Panc1 (cell line): ENCODE measurements around the gene WWOX. TPM values are rescaled to one million over a fixed set of nuclear protein-coding genes. Genes with fewer than 3 reads are reported as not detected.

Source experiments
- ATAC-seq: fragments of 200-7000 bp; cut with Tn5 transposase; 2 replicates; pipeline ENCODE4 v1.9.1; 2020; ENCODE audit warnings: mild to moderate bottlenecking, moderate library complexity
- BruUV-seq: library from RNA; stranded (reverse); fragments of 400-500 nt; replicated peaks from 2 replicates; lab custom pipeline; 2021; lab: Mats Ljungman, UMichigan
- CTCF ChIA-PET: fragments of 300-600 bp; sonication (Branson Sonifier 250); formaldehyde crosslinking; loops from one replicate; lab custom pipeline; 2022; ENCODE audit warnings: antibody characterized with exemption; lab: Charles Lee
- POLR2A ChIA-PET: fragments of 300-600 bp; sonication (Branson Sonifier 250); formaldehyde crosslinking; loops from one replicate; lab custom pipeline; 2022; ENCODE audit warnings: antibody characterized with exemption; lab: Charles Lee
- DNase-seq: peaks from one replicate; pipeline ENCODE4 v3.0.0-alpha.2; 2010; ENCODE audit warnings: low read depth, low spot score
- H3K27ac ChIP-seq: 2 replicates; pipeline ENCODE4 v1.5.1; 2011; ENCODE audit warnings: mild to moderate bottlenecking, low read length, inconsistent platforms
- H3K27me3 ChIP-seq: fragments of 200-500 bp; sonication (Bioruptor generic); 2 replicates; pipeline ENCODE4 v1.6.0; 2014; ENCODE audit warnings: low read length, inconsistent platforms; ENCODE audit not compliant: control insufficient read depth, insufficient read depth
- H3K36me3 ChIP-seq: fragments of 200-500 bp; sonication (Bioruptor generic); 2 replicates; pipeline ENCODE4 v1.5.1; 2014; ENCODE audit warnings: inconsistent platforms, mild to moderate bottlenecking, low read length, moderate library complexity; ENCODE audit not compliant: control insufficient read depth, insufficient read depth
- H3K4me1 ChIP-seq: 2 replicates; pipeline ENCODE4 v1.5.1; 2011; ENCODE audit warnings: inconsistent platforms, mild to moderate bottlenecking, low read length, moderate library complexity; ENCODE audit not compliant: control insufficient read depth, insufficient read depth
- H3K4me3 ChIP-seq, 2 experiments: 2 replicates each; pipeline ENCODE4 v1.5.1; 2011 to 2012; ENCODE audit warnings: low read depth in 2 of 2, low read length in 2 of 2, mild to moderate bottlenecking in 2 of 2, inconsistent platforms in 1 of 2, moderate library complexity in 1 of 2
- H3K9me3 ChIP-seq: fragments of 200-500 bp; sonication (Bioruptor generic); 2 replicates; pipeline ENCODE4 v1.5.1; 2014; ENCODE audit warnings: low read depth, mild to moderate bottlenecking, inconsistent platforms, low read length, moderate library complexity; ENCODE audit not compliant: control insufficient read depth, insufficient read depth
- CTCF ChIP-seq: fragments of 450-650 bp; IDR thresholded peaks from 2 replicates; pipeline ENCODE4 v1.5.1; 2017; ENCODE audit warnings: mild to moderate bottlenecking
- POLR2AphosphoS5 ChIP-seq: IDR thresholded peaks from 2 replicates; pipeline ENCODE4 v1.6.1; 2012; ENCODE audit warnings: mild to moderate bottlenecking, low read depth, low read length, moderate library complexity
- REST ChIP-seq, 2 experiments: IDR thresholded peaks; 2 replicates each; pipeline ENCODE4 v1.6.1; 2011 to 2012; ENCODE audit warnings: low read depth in 2 of 2, control low read depth in 1 of 2, low read length in 1 of 2, mild to moderate bottlenecking in 1 of 2, moderate library complexity in 1 of 2; ENCODE audit not compliant: insufficient read depth in 1 of 2
- SIN3A ChIP-seq: IDR thresholded peaks from 2 replicates; pipeline ENCODE4 v1.6.1; 2012; ENCODE audit warnings: low read depth, mild to moderate bottlenecking, low read length, moderate library complexity, borderline replicate concordance; ENCODE audit not compliant: insufficient read depth
- TCF7L2 ChIP-seq: IDR thresholded peaks from 2 replicates; pipeline ENCODE4 v1.6.1; 2011; ENCODE audit warnings: mild to moderate bottlenecking, low read depth, low read length, inconsistent platforms
- in situ Hi-C: cut with HindIII; loops from 2 replicates; pipeline ENCODE4 v1.10.0; 2016; ENCODE audit warnings: low sequenced_read_pairs, low pct_unique_long_range_greater_than_20kb
- intact Hi-C: fragments of 100-400 bp; cut with micrococcal nuclease; formaldehyde crosslinking; loops from one replicate; pipeline ENCODE4 v1.10.0; 2022; ENCODE audit not compliant: unreplicated experiment
- total RNA-seq: library from RNA; stranded (reverse); gene quantifications from one replicate; pipeline ENCODE4 v1.2.1, GENCODE V29; 2021; ENCODE audit not compliant: unreplicated experiment

The WWOX gene
- total RNA-seq, 1 experiment from 2014 or later: 12.5 TPM

- BruUV-seq: no TSS peak
- POLR2A ChIA-PET: no interaction called here
- no peaks in the 10 kb centered on the region for H3K27me3 ChIP-seq
- no peaks in the 10 kb centered on the region for H3K36me3 ChIP-seq
- no peaks in the 10 kb centered on the region for H3K9me3 ChIP-seq
- no peak for DNase-seq
- no peak overlapping the region for H3K27ac ChIP-seq
- CTCF ChIA-PET: no interaction called here
- H3K4me3 ChIP-seq: no peak overlapping the region
- in situ Hi-C loops (no loop called here), intact Hi-C loops (no loop called here)
- no peak for TF ChIP-seq SIN3A
- no peak for TF ChIP-seq CTCF
- TF ChIP-seq POLR2AphosphoS5: no peak
- no peak for TF ChIP-seq TCF7L2
- TF ChIP-seq REST (IDR thresholded peaks at IDR 0.05; ENCODE audit: insufficient read depth in 1 of 2, low read depth in 2 of 2, low read length in 1 of 2): no peak
- no peaks in the 10 kb centered on the region for H3K4me1 ChIP-seq
- ATAC-seq: no peak
Observed at GRCh38 chr16:78317564-78318240, 218.2 kb downstream of the WWOX start.

GRCh38 chr16:78321620-78322360 lies 222.3 kb downstream of the WWOX start:
- no peak for TF ChIP-seq SIN3A
- TF ChIP-seq REST (IDR thresholded peaks at IDR 0.05; ENCODE audit: insufficient read depth in 1 of 2, low read depth in 2 of 2, low read length in 1 of 2): no peak
- TF ChIP-seq CTCF: no peak
- TF ChIP-seq TCF7L2: no peak
- TF ChIP-seq POLR2AphosphoS5: no peak
- DNase-seq (no peak), ATAC-seq (no peak)
- Histone ChIP-seq H3K27ac (no peak overlapping the region), H3K4me3 (no peak overlapping the region), H3K36me3 (no peaks in the 10 kb centered on the region), H3K27me3 (no peaks in the 10 kb centered on the region), H3K9me3 (no peaks in the 10 kb centered on the region), H3K4me1 (no peaks in the 10 kb centered on the region)
- in situ Hi-C loops: no loop called here
- ChIA-PET CTCF (no interaction called here), POLR2A (no interaction called here)
- no TSS peak for BruUV-seq
- intact Hi-C loops: no loop called here
